AG08395 (cell line): ENCODE measurements around the gene C22orf42.
A peak's percentile ranks its signal among the peaks of the same experiment; 100 is the strongest.
"Not testable (repeated sequence)": the region's sequence is repeated elsewhere in the genome, so short reads cannot be mapped to it uniquely, and the experiment has no call there.

ENCODE experiments used
- DNase-seq: peaks from one replicate; pipeline ENCODE4 v3.0.0; 2012; ENCODE audit warnings: mixed read lengths, low spot score

Gene C22orf42

DNA sequence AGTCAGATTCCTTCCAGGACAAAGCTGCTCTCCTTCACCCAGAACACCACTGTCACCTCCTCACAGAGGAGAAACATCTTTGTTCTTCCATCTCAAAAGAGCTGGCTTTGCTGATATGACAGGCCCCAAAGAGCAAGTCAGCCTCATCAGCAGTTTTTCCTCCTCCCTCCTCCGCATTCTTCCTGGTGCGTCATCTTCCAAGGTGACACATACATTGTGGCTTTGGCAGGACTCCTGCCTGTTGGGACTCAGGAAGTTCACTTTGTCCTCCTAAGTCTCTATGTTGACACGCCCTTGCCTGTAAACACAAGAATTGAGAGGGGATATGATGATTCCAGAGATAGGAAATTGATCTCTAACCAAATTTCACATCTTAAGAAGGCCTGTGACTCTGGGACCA lies 23.1 kb downstream of the C22orf42 start:
- DNase-seq: peak; percentile 54

DNA sequence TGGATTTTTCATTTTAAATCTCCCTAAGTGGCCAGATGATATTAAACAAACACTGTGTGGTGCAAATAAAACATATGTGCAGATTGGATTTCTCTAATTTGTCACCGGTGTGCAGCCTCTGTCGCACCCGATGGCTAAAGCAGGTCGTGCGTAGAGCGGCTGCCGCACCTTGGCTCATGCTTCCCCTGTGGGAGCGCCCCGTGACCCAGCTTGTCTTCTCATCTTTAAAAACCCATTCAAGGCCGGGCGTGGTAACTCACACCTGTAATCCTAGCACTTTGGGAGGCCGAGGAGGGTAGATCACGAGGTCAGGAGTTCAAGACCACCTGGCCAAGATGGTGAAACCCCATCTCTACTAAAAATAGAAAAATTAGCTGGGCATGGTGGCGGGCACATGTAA lies 24.3 kb downstream of the C22orf42 start:
- not testable (repeated sequence) for DNase-seq

DNA sequence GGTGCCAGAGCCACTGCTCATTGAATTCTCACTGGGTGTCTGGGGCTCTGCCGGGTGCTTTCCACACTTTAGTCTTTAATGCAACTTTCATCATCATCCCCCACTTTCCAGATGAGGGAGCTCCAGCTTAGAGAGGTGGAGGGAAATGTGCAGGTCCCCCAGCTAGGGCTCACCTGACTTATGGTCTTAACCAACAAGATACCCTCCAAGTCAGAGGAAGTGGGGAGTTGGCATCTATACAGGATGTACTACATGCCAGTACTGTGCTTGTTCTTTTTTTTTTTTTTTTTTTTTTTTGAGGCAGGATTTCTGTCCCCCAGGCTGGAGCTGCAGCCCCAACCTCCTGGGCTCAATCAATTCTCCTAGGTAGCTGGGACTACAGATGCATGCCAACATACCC lies 26.3 kb downstream of the C22orf42 start:
- no peak for DNase-seq

DNA sequence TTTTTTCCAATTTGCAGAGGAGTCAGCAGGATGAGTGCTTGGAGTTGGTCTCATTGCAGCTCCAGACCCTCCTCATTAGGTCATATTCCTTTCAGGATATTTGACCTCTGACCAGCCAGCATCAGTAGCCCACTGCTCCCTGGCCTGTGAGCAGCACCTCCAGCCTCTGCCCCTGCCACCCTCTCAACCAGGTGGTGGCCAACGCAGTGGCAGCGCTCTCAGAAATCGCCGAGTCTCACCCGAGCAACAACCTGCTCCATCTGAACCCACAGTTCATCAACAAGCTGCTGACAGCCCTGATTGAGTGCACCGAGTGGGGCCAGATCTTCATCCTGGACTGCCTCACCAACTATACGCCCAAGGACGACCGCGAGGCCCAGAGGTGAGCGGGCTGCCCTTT lies 27.0 kb downstream of the C22orf42 start:
- DNase-seq: no peak

DNA sequence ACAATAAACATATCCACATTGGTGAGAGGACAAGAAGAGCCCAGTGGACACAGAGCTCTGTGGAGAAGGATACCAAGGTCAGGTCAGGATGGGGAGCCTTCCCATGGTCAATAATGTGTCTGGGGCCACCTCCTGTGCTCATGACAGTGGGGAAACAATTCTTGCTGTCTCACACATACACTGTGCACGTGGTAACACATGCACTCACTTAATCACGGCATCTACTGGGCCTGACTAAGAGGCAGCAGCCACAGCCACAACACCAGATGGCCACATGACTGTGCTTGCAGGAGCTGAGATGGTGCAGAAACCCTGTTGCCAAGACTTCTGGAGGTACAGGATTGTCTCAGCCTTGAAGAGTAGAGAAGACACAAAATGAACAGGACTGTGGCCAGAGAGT lies 28.6 kb downstream of the C22orf42 start:
- DNase-seq: no peak

DNA sequence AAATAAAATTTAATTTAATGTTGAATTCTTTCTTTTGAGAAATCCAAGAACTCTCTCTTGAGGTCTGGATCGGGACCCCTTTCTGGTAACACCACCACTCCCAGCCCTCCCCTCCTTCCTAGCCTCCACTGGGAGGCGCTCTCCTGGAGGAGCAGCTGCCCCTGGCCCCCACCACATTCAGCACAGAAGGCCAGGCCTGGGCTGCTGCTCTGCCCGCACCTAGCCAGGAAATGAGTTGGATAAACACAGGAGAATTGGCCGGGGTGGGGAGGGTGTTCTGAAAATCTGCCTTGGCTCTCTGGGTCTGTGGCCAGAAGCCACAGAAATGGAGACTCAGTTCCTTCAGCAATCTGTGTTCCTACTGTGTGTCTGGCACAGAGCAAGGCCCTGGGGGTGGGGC lies 31.2 kb downstream of the C22orf42 start:
- no peak for DNase-seq

DNA sequence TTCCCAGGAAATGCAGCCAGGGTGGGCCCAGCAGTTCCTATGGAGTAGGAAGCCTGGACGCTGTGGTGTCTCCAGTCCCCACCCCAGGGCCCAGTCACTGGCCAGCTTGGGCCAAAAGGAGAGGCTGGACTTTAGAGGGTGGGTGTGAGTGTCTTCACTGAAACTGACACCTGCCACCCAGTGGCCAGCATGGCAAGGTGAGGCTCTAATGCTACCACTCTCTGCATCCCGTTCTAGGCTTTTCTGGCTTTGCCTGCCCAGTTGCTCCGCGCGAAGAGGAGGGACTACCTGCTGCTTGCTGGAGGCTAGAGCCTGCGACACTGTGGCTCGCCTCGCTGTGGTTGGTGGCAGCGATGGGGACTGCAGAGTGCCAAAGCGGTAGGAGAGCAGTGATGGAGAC lies 35.4 kb downstream of the C22orf42 start:
- DNase-seq: no peak

DNA sequence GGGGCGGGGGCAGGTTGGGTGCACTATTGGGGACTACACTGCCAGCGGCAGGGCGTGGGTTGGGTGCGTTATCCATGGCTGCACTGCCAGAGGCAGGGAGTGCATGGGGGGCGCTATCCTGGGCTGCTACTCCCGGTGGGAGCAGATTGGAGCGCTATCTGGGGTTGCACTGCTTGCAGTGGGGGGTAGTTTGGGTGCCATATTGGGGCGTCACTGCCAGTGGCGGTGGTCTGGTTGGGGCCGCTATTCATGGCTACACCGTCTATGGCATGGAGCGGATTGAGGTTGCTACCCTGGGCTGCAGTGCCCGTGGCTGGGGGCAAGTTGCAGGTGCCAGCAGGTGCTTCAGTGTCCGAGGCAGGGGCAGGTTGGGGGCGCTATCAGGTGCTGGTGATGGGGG lies 36.2 kb downstream of the C22orf42 start:
- DNase-seq: no peak

DNA sequence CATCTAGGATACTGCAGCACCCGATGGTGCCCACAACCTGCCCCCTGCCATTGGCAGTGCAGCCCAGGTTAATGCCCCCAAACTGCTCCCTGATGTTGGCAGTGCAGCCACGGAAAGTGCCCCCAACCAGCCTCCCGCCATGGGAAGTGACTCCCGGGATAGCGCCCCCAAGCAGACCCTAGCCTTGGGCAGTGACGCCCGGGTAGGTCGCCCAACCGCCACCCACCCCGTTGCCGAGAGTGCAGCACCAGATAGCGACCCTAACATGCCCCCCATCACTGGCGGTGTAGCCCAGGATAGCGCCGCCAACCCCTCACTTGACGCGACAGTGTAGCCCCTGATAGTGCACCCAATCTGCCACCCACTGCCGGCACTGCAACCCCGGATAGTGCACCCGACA lies 38.5 kb downstream of the C22orf42 start:
- no peak for DNase-seq

DNA sequence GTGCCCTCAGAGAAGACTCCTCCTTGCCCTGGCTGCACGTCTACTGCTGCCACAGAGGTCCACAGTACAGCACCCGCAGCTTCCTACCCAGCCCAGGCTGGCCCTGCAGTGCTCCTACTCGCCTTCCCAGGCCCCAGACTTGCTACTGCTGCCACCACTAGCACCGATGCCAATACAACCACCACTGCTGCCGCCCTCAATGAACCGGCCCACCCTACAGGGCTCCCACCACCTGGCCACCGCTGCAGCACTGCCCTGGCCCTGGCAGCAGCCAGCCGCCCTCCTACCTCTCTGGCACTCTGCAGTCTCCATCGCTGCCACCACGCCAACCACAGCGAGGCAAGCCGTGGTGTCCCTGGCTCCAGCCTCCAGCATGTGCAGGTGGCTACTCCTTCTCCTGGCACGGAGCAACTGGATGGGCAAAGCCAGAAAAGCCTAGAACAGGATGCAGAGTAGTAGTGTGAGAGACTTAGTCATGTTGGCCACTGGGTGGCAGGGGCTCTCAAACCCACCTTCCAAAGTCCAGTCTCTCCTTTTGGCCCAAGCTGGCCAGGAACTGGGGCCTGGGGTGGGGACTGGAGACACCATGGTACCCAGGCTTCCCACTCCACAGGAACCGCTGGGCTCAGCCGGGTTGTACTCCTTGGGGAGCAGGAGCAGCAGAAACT lies 39.4 kb downstream of the C22orf42 start:
- no peak for DNase-seq

DNA sequence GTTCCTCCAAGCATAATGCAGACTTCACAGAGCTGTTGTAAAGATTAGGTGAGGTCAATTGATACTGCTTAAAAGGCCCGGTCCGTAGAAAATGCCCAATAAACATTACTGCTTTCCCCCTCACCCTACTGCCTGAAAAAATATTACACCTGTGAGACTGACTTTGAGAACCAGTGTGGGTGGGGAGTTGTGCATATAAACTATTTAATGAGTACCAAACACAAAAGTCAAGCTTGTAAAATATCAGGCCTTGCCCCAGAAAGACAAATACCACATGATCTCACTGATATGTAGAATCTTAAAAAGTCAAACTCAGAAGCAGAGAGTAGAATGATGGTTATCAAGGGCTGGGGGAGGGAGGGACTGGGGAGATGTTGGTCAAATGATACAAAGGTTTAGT lies 46.7 kb downstream of the C22orf42 start:
- DNase-seq: no peak

DNA sequence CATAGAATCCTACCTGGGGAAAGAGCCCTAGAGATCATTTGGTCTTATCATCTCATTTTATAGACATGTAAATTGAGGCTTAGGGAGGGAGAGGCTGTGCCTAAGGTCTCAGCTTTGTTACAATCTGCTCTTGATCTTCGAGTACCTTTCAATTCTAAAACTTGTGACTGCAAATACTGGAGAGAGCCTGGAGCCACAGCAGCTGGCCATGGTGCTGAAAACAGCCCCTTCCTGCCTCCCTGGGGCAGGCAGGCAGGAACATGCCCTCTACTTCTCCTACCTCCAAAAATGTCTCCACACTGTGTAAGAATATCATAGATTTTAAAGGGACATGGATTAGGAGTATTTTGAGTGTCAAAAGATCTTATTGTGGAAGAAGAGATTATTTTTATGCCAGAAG lies 52.2 kb downstream of the C22orf42 start:
- DNase-seq: peak; percentile 40

DNA sequence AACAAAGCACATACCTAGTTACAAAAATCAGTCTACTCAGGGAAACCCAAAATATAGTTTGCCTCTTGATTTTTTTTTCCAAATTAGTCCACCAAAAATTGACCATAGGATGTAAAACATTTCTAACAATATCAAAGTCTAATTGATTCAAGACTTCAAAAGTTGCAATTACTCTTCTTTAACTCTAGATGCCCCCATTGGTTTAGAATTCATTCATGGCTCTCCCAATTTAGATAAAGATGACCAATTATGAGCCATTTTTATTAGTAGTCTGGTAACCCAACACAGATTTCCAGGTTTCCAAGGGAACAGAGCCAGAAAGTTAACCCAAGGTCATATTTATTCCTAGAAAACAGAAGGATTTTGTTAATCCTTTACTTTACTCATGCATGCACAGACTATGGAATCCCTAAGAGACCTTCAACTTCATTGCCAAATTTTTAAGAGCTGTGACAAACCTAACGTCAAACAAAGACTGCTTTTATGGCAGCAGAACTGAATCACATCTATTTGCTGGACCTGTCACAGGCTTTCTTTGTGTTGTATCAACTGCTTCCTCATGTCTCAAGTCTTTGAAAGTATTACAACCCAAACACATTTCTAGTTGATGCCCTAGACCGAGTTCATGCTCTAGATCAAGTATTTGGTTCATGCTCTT lies 55.3 kb downstream of the C22orf42 start:
- peak; percentile 29 for DNase-seq

DNA sequence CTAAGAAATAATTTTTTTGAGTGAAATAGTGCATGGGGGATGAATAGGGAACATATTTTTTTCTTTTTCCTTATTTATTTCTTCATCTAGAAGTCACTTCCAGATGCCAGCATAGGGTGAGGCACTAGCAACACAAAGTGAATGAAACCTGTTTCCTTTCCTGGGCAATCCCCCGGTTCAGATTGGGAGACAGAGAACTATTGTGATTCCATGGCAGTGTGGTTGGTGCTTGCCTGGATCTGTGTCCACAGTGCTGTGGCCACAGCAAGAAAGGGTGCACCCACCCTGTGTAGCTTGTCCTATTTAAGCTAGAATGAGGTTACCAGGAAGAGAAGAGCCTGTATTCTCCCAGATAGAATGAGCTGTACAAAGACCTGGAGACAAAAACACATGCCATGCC lies 58.4 kb downstream of the C22orf42 start:
- DNase-seq: no peak
